MM.1S (cell line): ENCODE data around the gene VSIG10L.

Experiments
- EZH2 ChIP-seq: fragments of 300-600 bp; sonication (generic); optimal IDR thresholded peaks from 2 replicates; pipeline ENCODE3; 2017; ENCODE audit warnings: low read depth, mild to moderate bottlenecking, antibody characterized with exemption, low read length, mixed read lengths
- TF ChIP-seq, protein P1 (sequence below): fragments of 300-600 bp; sonication (generic); IDR thresholded peaks from 2 replicates; pipeline ENCODE4 v1.5.1; 2016; ENCODE audit warnings: antibody characterized with exemption, low read length, mixed read lengths

GRCh38 chr19:51339687-51340656, 2.0 kb downstream of the VSIG10L start:
- no peak for TF ChIP-seq EZH2
- TF ChIP-seq, protein P1, sequence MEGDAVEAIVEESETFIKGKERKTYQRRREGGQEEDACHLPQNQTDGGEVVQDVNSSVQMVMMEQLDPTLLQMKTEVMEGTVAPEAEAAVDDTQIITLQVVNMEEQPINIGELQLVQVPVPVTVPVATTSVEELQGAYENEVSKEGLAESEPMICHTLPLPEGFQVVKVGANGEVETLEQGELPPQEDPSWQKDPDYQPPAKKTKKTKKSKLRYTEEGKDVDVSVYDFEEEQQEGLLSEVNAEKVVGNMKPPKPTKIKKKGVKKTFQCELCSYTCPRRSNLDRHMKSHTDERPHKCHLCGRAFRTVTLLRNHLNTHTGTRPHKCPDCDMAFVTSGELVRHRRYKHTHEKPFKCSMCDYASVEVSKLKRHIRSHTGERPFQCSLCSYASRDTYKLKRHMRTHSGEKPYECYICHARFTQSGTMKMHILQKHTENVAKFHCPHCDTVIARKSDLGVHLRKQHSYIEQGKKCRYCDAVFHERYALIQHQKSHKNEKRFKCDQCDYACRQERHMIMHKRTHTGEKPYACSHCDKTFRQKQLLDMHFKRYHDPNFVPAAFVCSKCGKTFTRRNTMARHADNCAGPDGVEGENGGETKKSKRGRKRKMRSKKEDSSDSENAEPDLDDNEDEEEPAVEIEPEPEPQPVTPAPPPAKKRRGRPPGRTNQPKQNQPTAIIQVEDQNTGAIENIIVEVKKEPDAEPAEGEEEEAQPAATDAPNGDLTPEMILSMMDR = no peak
